ENCODE results near the gene C7.
"Not testable (repeated sequence)": the region's sequence is repeated elsewhere in the genome, so short reads cannot be mapped to it uniquely, and the experiment has no call there.

C7 gene

DNA sequence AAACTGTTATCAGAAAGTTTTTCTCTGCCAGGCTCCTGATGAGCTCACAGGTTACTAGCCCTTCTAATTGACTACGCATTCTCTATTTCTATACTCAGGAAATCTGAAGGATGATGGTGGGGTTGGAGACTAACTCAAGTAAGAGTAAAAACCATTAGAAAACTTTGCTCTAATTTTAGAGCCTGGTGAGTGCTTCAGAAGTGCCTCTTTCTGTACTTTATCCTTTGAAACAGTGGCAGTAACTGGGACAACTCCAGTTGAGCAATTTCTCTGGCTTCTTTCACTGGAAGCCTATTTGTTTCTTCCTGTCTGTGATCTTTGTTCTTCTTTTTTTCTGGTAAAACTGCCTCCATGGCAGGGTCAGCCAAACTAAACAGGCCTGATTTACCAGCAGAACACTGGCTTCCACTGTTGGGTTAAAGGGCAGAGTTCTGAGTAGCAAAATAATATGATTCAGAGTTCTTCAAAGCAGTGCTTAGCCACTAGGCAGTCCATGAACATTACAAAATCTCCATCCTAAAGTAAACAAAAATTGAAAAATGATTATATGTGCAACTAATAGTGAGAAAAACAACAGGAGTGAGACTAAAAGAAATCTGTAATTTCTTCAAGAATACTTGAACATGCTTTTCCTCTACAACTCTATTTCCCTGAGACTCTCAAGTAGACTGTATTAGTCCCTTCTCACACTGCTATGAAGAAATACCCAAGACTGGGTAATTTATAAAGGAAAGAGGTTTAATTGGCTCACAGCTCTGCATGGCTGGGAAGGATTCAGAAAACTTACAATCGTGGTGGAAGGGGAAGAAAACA, 82.1 kb downstream of the C7 start:
- no peak for DNase-seq (ENCODE audit: low spot score)

GRCh38 chr5:40991981-40992559, 82.8 kb downstream of the C7 start:
- no peak for DNase-seq (ENCODE audit: low spot score)

DNA sequence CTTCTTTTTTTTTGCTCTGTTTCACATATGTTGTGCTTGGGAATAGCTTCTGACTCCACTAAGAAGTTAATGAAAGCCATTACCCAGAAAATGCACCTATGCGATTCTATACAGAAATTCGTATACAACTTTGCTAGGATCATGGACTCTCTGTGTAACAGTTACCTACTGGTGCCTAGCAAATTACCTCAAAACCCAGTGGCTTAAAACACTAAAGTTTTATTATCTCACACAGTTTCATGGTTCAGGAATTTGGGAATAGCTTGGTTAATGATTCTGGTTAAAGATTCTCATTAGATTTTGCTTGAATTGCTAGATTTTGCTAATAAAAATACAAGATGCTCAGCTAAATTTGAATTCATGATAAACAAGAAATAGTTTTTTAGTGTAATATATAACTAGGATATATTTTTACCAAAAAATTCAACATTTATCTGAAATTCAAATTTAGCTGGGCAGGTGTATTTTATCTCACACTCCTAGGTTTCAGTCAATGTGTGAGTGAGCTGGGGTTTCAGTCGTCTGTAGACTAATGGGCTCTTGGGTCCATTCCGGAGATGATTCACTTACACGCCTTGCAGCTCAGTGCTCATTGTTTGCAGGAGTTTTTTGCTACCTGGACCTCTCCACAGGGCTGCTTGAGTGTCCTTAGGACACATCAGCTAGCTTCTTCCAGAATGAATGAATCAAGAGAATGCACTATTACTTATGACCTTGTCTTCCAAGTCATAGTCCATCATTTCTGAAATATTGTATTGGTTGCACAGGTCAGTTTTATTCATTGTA, 86.7 kb downstream of the C7 start:
- DNase-seq (ENCODE audit: low spot score), result no peak

GRCh38 chr5:40999142-40999541, 89.8 kb downstream of the C7 start:
- no peak for DNase-seq (ENCODE audit: low spot score)

DNA sequence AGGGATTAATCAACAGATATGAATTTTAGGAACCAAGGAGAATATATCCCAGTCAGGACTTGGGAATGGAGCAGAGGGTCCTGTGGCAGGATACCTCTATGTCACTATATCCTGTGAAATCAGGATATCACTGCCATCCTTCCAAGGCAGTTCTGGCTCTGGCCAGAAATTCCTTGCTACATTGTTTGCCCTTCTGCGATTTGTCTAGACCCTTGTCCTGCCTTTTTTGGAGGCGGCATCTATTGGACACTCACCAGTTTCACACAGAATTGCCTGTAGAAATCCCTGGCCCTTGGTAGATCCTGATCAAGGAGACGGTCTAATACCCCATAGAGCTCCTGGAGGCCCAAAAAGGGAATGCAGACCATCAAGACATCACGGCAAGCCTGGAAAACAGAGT, 90.7 kb downstream of the C7 start:
- DNase-seq (ENCODE audit: low spot score), result no peak

DNA sequence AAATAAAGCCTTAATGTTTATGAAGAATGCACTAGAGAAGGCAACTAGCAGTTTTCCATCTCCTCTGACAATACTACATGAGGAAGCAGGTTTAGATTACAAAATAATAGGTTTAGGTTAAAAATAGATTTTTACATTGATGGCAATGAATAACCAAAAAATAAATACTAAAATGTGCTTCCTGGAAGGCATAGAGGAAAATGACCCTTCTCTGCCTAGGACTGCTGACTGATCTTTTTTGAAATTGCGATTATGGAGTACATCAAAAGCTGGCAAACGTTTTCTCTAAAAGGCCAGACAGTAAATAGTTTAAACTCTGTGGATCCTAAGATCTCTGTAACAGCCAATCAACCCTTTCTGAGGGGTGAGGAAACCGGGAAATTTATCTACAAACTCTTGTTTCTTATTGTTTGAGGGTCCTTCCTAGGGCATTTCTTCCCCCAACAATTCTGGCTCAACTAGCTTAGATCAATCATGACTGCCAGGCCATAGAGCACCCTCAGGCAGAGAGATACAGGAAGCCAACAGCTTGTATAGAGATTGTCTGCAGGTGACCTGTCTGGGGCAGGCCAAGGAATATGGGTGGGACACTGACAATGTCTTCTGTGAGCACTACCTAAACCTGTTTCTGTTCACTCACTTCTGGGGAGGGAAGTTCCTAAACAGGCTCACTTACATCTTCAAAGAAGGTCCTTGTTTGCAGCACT, 94.5 kb downstream of the C7 start:
- no peak for DNase-seq (ENCODE audit: low spot score)

DNA sequence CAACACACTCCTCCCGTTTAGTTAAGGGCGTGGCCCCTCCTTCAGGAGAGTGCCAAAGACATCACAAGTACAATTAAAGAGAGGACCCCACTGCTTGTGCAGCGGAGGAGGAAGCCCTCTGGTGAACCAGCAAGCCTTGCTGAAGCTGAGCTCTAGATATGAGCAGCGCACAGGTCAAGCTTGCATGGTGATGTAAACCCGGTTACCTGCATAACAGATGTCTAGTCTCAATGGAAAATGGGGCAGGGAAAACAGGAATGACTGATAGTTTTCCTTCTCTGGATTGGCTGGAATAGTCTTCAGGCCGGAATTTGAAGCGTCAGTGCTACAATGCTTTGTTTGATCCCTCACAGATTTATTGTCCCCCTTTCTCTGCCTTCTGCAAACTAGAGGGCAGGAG, 95.6 kb downstream of the C7 start:
- DNase-seq (ENCODE audit: low spot score), result no peak

- no peak for DNase-seq (ENCODE audit: low spot score)
Measured at GRCh38 chr5:41009232-41009631, 99.9 kb downstream of the C7 start.

DNA sequence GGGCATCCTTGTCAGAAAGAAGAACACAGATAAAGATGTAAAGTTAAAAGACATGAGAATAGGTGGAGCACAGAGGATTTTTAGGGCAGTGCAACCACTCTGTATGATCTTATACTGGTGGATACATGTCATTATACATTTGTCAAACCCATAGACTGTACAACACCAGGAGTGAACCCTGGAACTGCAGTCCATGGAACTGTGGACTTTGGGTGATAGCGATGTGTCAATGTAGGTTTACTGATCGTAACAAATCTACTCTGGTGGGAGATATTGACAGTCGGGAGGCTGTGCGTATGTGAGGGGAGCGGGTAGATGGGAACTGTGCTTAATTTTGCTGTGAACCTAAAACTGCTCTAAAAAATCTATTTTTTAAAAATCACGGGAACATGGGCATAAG, 101.3 kb downstream of the C7 start:
- DNase-seq (ENCODE audit: low spot score), result no peak

- DNase-seq (ENCODE audit: low spot score), result no peak
Measured at GRCh38 chr5:41012318-41012717, 103.0 kb downstream of the C7 start.

DNA sequence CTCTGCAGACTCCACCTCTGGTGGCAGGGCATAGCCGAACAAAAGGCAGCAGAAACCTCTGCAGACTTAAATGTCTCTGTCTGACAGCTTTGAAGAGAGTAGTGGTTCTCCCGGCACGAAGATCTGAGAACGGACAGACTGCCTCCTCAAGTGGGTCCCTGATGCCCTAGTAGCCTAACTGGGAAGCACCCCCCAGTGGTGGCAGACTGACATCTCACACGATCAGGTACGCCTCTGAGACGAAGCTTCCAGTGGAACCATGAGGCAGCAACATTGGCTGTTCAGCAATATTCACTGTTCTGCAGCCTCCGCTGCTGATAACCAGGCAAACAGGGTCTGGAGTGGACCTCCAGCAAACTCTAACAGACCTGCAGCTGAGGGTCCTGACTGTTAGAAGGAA, 113.3 kb downstream of the C7 start:
- DNase-seq (ENCODE audit: low spot score), result not testable (repeated sequence)

Data from left forelimb (tissue), 1 donor.